H9 (cell line): ENCODE measurements around the gene KIAA0513. TPM values are rescaled to one million over a fixed set of nuclear protein-coding genes. Genes with fewer than 3 reads are reported as not detected.

Experiments used
- DNase-seq: peaks from one replicate; pipeline ENCODE4 v3.0.0-alpha.2; 2017
- H2AFZ ChIP-seq: one replicate; pipeline ENCODE4 v1.6.1; 2013; ENCODE audit warnings: mild to moderate bottlenecking, low read length, control low read depth, moderate library complexity
- H2AK5ac ChIP-seq: 2 replicates; pipeline ENCODE4 v1.6.1; 2013; ENCODE audit warnings: low read length, control low read depth, mixed read lengths; ENCODE audit not compliant: insufficient read length
- H2BK120ac ChIP-seq: one replicate; pipeline ENCODE4 v1.6.1; 2013; ENCODE audit warnings: low read depth, mild to moderate bottlenecking, low read length, control low read depth, inconsistent platforms; ENCODE audit not compliant: poor library complexity, severe bottlenecking
- H2BK12ac ChIP-seq: 2 replicates; pipeline ENCODE4 v1.6.1; 2013; ENCODE audit warnings: low read length, control low read depth, mixed read lengths, low read depth; ENCODE audit not compliant: insufficient read length
- H2BK15ac ChIP-seq: 2 replicates; pipeline ENCODE4 v1.6.1; 2013; ENCODE audit warnings: low read depth, low read length, control low read depth
- H2BK20ac ChIP-seq: one replicate; pipeline ENCODE4 v1.6.1; 2013; ENCODE audit warnings: low read depth, mild to moderate bottlenecking, low read length, control low read depth, inconsistent platforms; ENCODE audit not compliant: poor library complexity, severe bottlenecking
- H2BK5ac ChIP-seq: 2 replicates; pipeline ENCODE4 v1.6.1; 2013; ENCODE audit warnings: low read length, control low read depth, mixed read lengths; ENCODE audit not compliant: insufficient read length
- H3K14ac ChIP-seq: 2 replicates; pipeline ENCODE4 v1.6.1; 2013; ENCODE audit warnings: low read length, control low read depth; ENCODE audit not compliant: insufficient read depth
- H3K18ac ChIP-seq: 2 replicates; pipeline ENCODE4 v1.6.1; 2013; ENCODE audit warnings: low read depth, mild to moderate bottlenecking, mixed read lengths, low read length, control low read depth; ENCODE audit not compliant: insufficient read length
- H3K23ac ChIP-seq: 2 replicates; pipeline ENCODE4 v1.6.1; 2013; ENCODE audit warnings: low read length, control low read depth, mixed read lengths, low read depth; ENCODE audit not compliant: insufficient read length
- H3K23me2 ChIP-seq: 2 replicates; pipeline ENCODE4 v1.6.1; 2013; ENCODE audit warnings: low read depth, mild to moderate bottlenecking, mixed read lengths, low read length, control low read depth; ENCODE audit not compliant: insufficient read length, poor library complexity, severe bottlenecking
- H3K27ac ChIP-seq: 2 replicates; pipeline ENCODE4 v1.5.1; 2013; ENCODE audit warnings: low read length, control low read depth, mixed read lengths, low read depth; ENCODE audit not compliant: insufficient read length
- H3K27me3 ChIP-seq: 2 replicates; pipeline ENCODE4 v1.6.1; 2013; ENCODE audit warnings: low read length, control low read depth, inconsistent platforms; ENCODE audit not compliant: insufficient read depth
- H3K4ac ChIP-seq: 2 replicates; pipeline ENCODE4 v1.6.1; 2013; ENCODE audit warnings: low read depth, mild to moderate bottlenecking, control low read depth, inconsistent platforms, low read length, moderate library complexity
- H3K4me1 ChIP-seq: 2 replicates; pipeline ENCODE4 v1.6.1; 2013; ENCODE audit warnings: low read length, control low read depth, inconsistent platforms; ENCODE audit not compliant: insufficient read depth
- H3K4me2 ChIP-seq: 2 replicates; pipeline ENCODE4 v1.6.1; 2013; ENCODE audit warnings: low read length, control low read depth, mixed read lengths; ENCODE audit not compliant: insufficient read length, insufficient read depth
- H3K56ac ChIP-seq: 2 replicates; pipeline ENCODE4 v1.6.1; 2013; ENCODE audit warnings: low read depth, mild to moderate bottlenecking, mixed read lengths, low read length, control low read depth; ENCODE audit not compliant: insufficient read length
- H3K79me1 ChIP-seq: 2 replicates; pipeline ENCODE4 v1.6.1; 2013; ENCODE audit warnings: low read depth, mild to moderate bottlenecking, moderate library complexity, low read length, control low read depth, inconsistent platforms; ENCODE audit not compliant: insufficient read depth, poor library complexity, severe bottlenecking
- H3K79me2 ChIP-seq: 2 replicates; pipeline ENCODE4 v1.6.1; 2013; ENCODE audit warnings: low read length, control low read depth, inconsistent platforms; ENCODE audit not compliant: insufficient read depth
- H3K9ac ChIP-seq: 2 replicates; pipeline ENCODE4 v1.6.1; 2013; ENCODE audit warnings: low read length, control low read depth, mixed read lengths; ENCODE audit not compliant: insufficient read length; ENCODE audit errors: extremely low read depth
- H3K9me3 ChIP-seq: one replicate; pipeline ENCODE4 v1.6.1; 2013; ENCODE audit warnings: low read depth, low read length, inconsistent platforms; ENCODE audit not compliant: control insufficient read depth
- H3T11ph ChIP-seq: one replicate; pipeline ENCODE4 v1.6.1; 2013; ENCODE audit warnings: mild to moderate bottlenecking, low read length, control low read depth, inconsistent platforms
- H4K20me1 ChIP-seq: one replicate; pipeline ENCODE4 v1.6.1; 2013; ENCODE audit not compliant: control insufficient read depth, insufficient read length, insufficient read depth
- H4K5ac ChIP-seq: 2 replicates; pipeline ENCODE4 v1.6.1; 2013; ENCODE audit warnings: low read depth, mild to moderate bottlenecking, mixed read lengths, low read length, control low read depth; ENCODE audit not compliant: insufficient read length
- H4K8ac ChIP-seq: replicated peaks from 2 replicates; pipeline ENCODE4 v1.6.1; 2013; ENCODE audit warnings: low read length, control low read depth, mixed read lengths, low read depth; ENCODE audit not compliant: insufficient read length
- H4K91ac ChIP-seq: 2 replicates; pipeline ENCODE4 v1.6.1; 2013; ENCODE audit warnings: low read depth, mild to moderate bottlenecking, moderate library complexity, mixed read lengths, low read length, control low read depth; ENCODE audit not compliant: insufficient read length
- H3K27ac Mint-ChIP-seq, 3 experiments: 2 replicates in 2 of 3; 3 replicates in 1 of 3; pipeline ENCODE4 v1.8.0; 2020 to 2021; ENCODE audit warnings: mixed read lengths in 3 of 3, mild to moderate bottlenecking in 1 of 3, moderate library complexity in 1 of 3
- H3K27me3 Mint-ChIP-seq: 2 replicates; pipeline ENCODE4 v1.8.0; 2021; ENCODE audit warnings: low read depth, mild to moderate bottlenecking, moderate library complexity, mixed read lengths
- H3K36me3 Mint-ChIP-seq, 3 experiments: 2 replicates in 2 of 3; 3 replicates in 1 of 3; pipeline ENCODE4 v1.8.0; 2020 to 2021; ENCODE audit warnings: low read depth in 3 of 3, mixed read lengths in 3 of 3; ENCODE audit not compliant: insufficient read depth in 1 of 3
- H3K4me1 Mint-ChIP-seq, 2 experiments: 2 replicates each; pipeline ENCODE4 v1.8.0; 2020; ENCODE audit warnings: mixed read lengths in 2 of 2
- H3K4me3 Mint-ChIP-seq, 2 experiments: 2 replicates in 1 of 2; 3 replicates in 1 of 2; pipeline ENCODE4 v1.8.0; 2020 to 2021; ENCODE audit warnings: mild to moderate bottlenecking in 2 of 2, mixed read lengths in 2 of 2, moderate library complexity in 1 of 2
- H3K9me3 Mint-ChIP-seq, 2 experiments: 2 replicates in 1 of 2; 3 replicates in 1 of 2; pipeline ENCODE4 v1.8.0; 2020; ENCODE audit warnings: mild to moderate bottlenecking in 2 of 2, mixed read lengths in 2 of 2, moderate library complexity in 1 of 2
- CTCF ChIP-seq: fragments of 200-600 bp; sonication (generic); conservative IDR thresholded peaks from 3 replicates; pipeline ENCODE4 v1.8.0; 2021; ENCODE audit warnings: antibody characterized with exemption, mild to moderate bottlenecking
- WGBS: extraction: QIAGEN DNeasy Blood & Tissue Kit; methylation state at CpG from one replicate; pipeline ENCODE4 v1.1.7; 2013; ENCODE audit warnings: missing lambda C conversion rate, low lambda C conversion rate, mixed read lengths; ENCODE audit not compliant: insufficient read length; ENCODE audit errors: extremely low coverage; 5-methylcytosine and 5-hydroxymethylcytosine counted together
- total RNA-seq: library from RNA; stranded (reverse); gene quantifications from 2 replicates; pipeline ENCODE4 v1.2.1, GENCODE V29; 2021

Gene KIAA0513
- total RNA-seq, 1 experiment from 2014 or later = 4.7 TPM

- H3K27me3 Mint-ChIP-seq = peaks cover 96% of the 10 kb centered on the region
- peaks cover 15% of the 10 kb centered on the region; the same call in 1 of the 2 replicates for H3K27me3 ChIP-seq
Measured at GRCh38 chr16:85079785-85080570, 52.4 kb downstream of the KIAA0513 start.

More at GRCh38 chr16:85079785-85080570, 52.4 kb downstream of the KIAA0513 start:
- H3K9me3 Mint-ChIP-seq = no peaks in the 10 kb centered on the region; a peak in 1 of 5 replicates
- H3K36me3 Mint-ChIP-seq = peaks cover 1 to 18% (median 10%) of the 10 kb centered on the region in 3 experiments; a peak in 5 of 7 replicates
- Histone ChIP-seq H3K27ac (no peak overlapping the region), H3K79me2 (no peaks in the 10 kb centered on the region), H3K9me3 (no peaks in the 10 kb centered on the region), H2AK5ac (no peak overlapping the region), H3K14ac (no peak overlapping the region), H3K9ac (no peak overlapping the region), H3T11ph (no peak overlapping the region), H3K4me1 (no peaks in the 10 kb centered on the region; the same call in 1 of the 2 replicates), H3K18ac (no peak overlapping the region), H2BK5ac (no peak overlapping the region), H4K5ac (no peak overlapping the region), H2BK20ac (no peak overlapping the region), H3K4me2 (no peak overlapping the region), H3K23ac (no peak overlapping the region), H2BK120ac (no peak overlapping the region), H4K8ac (no peak overlapping the region), H3K79me1 (no peaks in the 10 kb centered on the region), H2AFZ (no peak overlapping the region), H4K91ac (no peak overlapping the region), H2BK12ac (no peak overlapping the region), H4K20me1 (no peaks in the 10 kb centered on the region), H2BK15ac (no peak overlapping the region), H3K23me2 (peaks cover 8% of the 10 kb centered on the region), H3K56ac (no peak overlapping the region), H3K4ac (no peak overlapping the region)
- TF ChIP-seq CTCF = no peak
- no peak overlapping the region for H3K4me3 Mint-ChIP-seq
- peaks cover 43 to 59% of the 10 kb centered on the region in 2 experiments for H3K4me1 Mint-ChIP-seq
- no peak overlapping the region for H3K27ac Mint-ChIP-seq
- no peak for DNase-seq
- no CpG with 5 or more reads among the region's 22 CpGs for WGBS
